Coronary artery (tissue), 2 donors: ENCODE measurements around the gene SPPL3.

Source experiments
- DNase-seq: peaks from one replicate; pipeline ENCODE4 v3.0.0-alpha.2; 2017; ENCODE audit warnings: low spot score
- H3K27ac ChIP-seq, 2 donors: fragments of 200-600 bp; sonication (generic); one replicate each; pipeline ENCODE4 v1.5.1; 2016 to 2019
- H3K4me3 ChIP-seq: fragments of 200-600 bp; sonication (generic); 2 replicates; pipeline ENCODE4 v1.5.1; 2016; ENCODE audit warnings: mild to moderate bottlenecking, moderate library complexity
- TF ChIP-seq, protein P1 (sequence below): fragments of 200-600 bp; sonication (generic); IDR thresholded peaks from one replicate; pipeline ENCODE4 v1.5.1; 2019; ENCODE audit warnings: antibody characterized with exemption

Gene SPPL3

DNA sequence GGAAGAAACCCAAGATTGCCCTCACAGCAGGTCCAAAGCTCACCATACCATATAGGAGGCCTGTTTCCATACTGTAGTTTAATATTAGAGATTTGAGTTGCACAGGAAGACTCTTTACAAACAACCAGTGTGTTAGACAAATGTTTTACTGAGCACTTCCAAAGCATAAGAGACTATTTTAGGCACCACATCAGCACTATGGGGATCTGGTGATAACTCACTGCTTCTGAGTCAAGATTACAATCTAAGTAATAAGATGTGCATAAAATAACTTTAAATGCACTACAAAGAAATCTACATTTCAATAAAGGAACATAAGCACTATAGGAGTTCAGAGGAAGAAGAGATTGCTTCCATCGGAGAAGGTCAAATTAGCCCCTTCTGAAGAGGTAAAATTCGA is 71.4 kb downstream of the SPPL3 start:
- no peak overlapping the region for H3K27ac ChIP-seq
- no peak for DNase-seq

DNA sequence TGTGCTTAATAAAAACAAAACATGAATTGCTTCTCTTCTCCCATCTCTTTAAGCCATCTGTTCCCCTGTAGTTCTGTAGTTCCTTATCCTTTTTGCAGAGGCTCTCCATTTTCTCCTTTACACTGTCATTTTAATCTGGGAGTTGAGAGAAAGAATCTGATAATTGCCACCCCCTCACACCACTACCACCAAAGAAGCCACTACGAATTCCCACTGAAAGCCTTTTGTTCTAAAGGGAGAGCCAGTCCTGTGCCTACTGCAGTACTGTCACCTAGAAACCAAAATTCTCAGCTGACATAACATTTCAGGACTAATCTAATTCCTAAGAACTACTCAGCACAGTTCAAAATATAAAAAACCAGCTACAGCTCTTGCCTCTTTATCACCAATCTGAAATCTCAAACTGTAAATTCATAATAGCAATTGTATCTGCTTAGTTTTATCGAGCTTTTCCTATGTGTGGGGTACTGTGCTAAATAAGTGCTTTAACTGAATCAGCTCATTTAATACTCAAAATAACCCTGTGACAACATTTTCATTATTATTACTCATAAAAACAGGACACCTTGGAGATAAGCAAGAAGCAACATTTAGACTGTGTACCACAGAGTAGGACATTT is 72.4 kb downstream of the SPPL3 start:
- H3K27ac ChIP-seq: no peak overlapping the region
- DNase-seq: no peak
- TF ChIP-seq, protein P1, sequence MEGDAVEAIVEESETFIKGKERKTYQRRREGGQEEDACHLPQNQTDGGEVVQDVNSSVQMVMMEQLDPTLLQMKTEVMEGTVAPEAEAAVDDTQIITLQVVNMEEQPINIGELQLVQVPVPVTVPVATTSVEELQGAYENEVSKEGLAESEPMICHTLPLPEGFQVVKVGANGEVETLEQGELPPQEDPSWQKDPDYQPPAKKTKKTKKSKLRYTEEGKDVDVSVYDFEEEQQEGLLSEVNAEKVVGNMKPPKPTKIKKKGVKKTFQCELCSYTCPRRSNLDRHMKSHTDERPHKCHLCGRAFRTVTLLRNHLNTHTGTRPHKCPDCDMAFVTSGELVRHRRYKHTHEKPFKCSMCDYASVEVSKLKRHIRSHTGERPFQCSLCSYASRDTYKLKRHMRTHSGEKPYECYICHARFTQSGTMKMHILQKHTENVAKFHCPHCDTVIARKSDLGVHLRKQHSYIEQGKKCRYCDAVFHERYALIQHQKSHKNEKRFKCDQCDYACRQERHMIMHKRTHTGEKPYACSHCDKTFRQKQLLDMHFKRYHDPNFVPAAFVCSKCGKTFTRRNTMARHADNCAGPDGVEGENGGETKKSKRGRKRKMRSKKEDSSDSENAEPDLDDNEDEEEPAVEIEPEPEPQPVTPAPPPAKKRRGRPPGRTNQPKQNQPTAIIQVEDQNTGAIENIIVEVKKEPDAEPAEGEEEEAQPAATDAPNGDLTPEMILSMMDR: no peak
- H3K4me3 ChIP-seq: no peak overlapping the region

More for the DNA sequence above, 71.4 kb downstream of the SPPL3 start:
- TF ChIP-seq, protein P1: no peak
- no peak overlapping the region for H3K4me3 ChIP-seq

DNA sequence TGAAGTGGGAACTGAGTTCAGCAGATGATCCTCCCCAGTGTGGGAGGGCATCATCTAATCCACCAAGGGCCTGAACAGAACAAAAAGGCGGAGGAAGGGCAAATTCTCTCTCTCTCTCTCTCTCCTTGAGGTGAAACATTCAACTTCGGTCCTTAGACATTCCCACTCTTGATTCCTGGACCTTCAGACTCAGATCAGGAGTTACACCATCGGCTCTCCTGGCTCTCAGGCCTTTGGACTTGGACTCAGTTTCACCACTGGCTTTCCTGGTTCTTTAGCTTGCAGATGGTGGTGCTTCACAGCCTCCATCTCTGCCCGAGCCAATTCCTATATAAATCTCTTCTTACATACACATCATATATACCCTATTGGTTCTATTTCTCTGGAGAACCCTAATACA is 73.2 kb downstream of the SPPL3 start:
- no peak overlapping the region for H3K27ac ChIP-seq
- DNase-seq: no peak
- TF ChIP-seq, protein P1: no peak
- H3K4me3 ChIP-seq: no peak overlapping the region

DNA sequence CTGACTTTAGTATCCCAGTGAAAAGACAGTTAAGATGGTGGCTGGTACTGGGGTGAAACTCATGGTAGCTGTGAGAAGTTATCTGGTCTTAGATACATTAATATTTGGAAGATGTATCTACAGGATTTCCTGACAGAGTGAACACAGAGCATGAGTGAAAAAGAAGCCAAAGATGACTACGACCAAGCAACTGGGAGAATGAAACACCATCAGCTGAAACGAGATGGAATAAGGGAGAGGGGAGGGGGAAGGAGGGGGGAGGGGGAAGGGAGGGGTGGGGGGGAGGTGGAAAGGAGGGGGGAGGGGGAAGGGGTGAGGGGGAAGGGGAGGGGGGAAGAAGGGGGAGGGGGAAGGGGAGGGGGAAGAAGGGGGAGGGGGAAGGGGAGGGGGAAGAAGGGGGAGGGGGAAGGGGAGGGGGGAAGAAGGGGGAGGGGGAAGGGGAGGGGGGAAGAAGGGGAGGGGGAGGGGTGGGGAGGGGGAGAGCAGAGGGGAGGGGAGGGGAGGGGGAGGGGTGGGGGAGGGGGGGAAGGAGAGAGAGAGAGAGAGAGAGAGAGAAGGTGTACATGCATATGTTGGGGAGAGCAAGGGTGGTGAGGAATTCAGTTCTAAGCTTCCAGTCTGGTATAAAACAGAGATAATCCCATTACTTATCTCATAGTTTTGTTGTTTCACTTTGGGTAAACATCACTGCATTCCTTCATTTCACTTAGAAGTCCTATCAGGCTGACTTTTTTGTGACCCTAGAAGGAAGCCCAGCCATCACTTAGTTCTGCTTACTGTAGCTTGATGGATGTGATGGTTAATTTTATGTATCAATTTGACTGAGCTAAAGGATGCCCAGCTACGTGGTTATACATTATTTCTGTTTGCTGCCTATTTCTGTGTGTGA is 73.9 kb downstream of the SPPL3 start:
- no peak for DNase-seq
- TF ChIP-seq, protein P1: no peak
- Histone ChIP-seq H3K27ac (no peak overlapping the region), H3K4me3 (no peak overlapping the region)

- no peak for DNase-seq
- no peak overlapping the region for H3K4me3 ChIP-seq
- TF ChIP-seq, protein P1: no peak
- no peak overlapping the region for H3K27ac ChIP-seq
Measured at GRCh38 chr12:120826335-120826734, 77.8 kb downstream of the SPPL3 start.

DNA sequence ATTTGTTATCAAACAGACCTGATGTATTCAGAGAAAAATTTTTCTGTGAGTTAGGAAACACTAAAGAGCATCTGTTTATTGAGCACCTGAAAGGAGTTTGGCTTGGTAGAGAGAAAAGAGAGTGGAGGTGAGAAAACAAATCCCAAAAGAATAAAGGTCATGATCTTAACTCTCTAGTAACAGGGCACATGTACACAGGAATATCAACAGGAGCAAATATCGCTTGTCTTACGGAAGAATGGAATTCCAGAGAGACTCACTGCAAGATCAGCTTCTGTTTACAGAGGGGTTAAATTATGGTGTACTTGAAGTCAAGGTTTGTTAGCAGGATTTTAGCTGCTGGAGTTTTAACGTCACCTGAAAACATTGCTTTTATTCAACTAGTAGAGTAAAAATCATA is 78.8 kb downstream of the SPPL3 start:
- DNase-seq: no peak
- TF ChIP-seq, protein P1: no peak
- no peak overlapping the region for H3K27ac ChIP-seq
- H3K4me3 ChIP-seq: no peak overlapping the region
